Ishikawa (cell line): Measurements from ENCODE around the gene XIAP.

ENCODE experiments used
- CEBPB ChIP-seq: IDR thresholded peaks from 2 replicates; pipeline ENCODE4 v1.6.1; 2012
- CREB1 ChIP-seq: IDR thresholded peaks from 2 replicates; pipeline ENCODE4 v1.6.1; 2012; ENCODE audit warnings: low read depth
- EGR1 ChIP-seq: IDR thresholded peaks from 2 replicates; pipeline ENCODE4 v1.6.1; 2012
- EP300 ChIP-seq: IDR thresholded peaks from 2 replicates; pipeline ENCODE4 v1.6.1; 2012; ENCODE audit warnings: borderline replicate concordance
- FOXM1 ChIP-seq: IDR thresholded peaks from 2 replicates; pipeline ENCODE4 v1.6.1; 2012; ENCODE audit warnings: low read depth, borderline replicate concordance
- NFIC ChIP-seq: IDR thresholded peaks from 2 replicates; pipeline ENCODE4 v1.6.1; 2012
- RAD21 ChIP-seq: IDR thresholded peaks from 2 replicates; pipeline ENCODE4 v1.6.1; 2012; ENCODE audit warnings: low read depth
- REST ChIP-seq: IDR thresholded peaks from 2 replicates; pipeline ENCODE4 v1.6.1; 2012; ENCODE audit warnings: low read depth, mild to moderate bottlenecking
- TAF1 ChIP-seq: IDR thresholded peaks from 2 replicates; pipeline ENCODE4 v1.6.1; 2012; ENCODE audit warnings: low read depth, mild to moderate bottlenecking
- TCF12 ChIP-seq: IDR thresholded peaks from 2 replicates; pipeline ENCODE4 v1.6.1; 2012; ENCODE audit warnings: low read depth
- TEAD4 ChIP-seq: IDR thresholded peaks from 2 replicates; pipeline ENCODE4 v1.6.1; 2012
- YY1 ChIP-seq: IDR thresholded peaks from 2 replicates; pipeline ENCODE4 v1.6.1; 2012; ENCODE audit warnings: low read depth
- ZBTB7A ChIP-seq: IDR thresholded peaks from 2 replicates; pipeline ENCODE4 v1.6.1; 2012; ENCODE audit warnings: low read depth
- TF ChIP-seq, protein P1 (sequence below): IDR thresholded peaks from 2 replicates; pipeline ENCODE4 v1.6.1; 2012
- TF ChIP-seq, protein P2 (sequence below): IDR thresholded peaks from 2 replicates; pipeline ENCODE4 v1.6.1; 2012

The XIAP gene

GRCh38 chrX:123917069-123917468, 57.2 kb downstream of the XIAP start:
- TF ChIP-seq NFIC: no peak
- TF ChIP-seq, protein P1, sequence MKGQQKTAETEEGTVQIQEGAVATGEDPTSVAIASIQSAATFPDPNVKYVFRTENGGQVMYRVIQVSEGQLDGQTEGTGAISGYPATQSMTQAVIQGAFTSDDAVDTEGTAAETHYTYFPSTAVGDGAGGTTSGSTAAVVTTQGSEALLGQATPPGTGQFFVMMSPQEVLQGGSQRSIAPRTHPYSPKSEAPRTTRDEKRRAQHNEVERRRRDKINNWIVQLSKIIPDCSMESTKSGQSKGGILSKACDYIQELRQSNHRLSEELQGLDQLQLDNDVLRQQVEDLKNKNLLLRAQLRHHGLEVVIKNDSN: no peak

- no peak for TF ChIP-seq EP300
Measured at GRCh38 chrX:123918106-123918721, 58.4 kb downstream of the XIAP start.

- no peak for TF ChIP-seq CEBPB
- peak; percentile 24; the same call in 1 of the 2 replicates for TF ChIP-seq NFIC
Measured at GRCh38 chrX:123920105-123920785, 60.4 kb downstream of the XIAP start.

- TF ChIP-seq, protein P2, sequence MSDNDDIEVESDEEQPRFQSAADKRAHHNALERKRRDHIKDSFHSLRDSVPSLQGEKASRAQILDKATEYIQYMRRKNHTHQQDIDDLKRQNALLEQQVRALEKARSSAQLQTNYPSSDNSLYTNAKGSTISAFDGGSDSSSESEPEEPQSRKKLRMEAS: no peak
- TF ChIP-seq TAF1 (no peak), YY1 (no peak)
Measured at GRCh38 chrX:123923211-123923610, 63.4 kb downstream of the XIAP start.

DNA sequence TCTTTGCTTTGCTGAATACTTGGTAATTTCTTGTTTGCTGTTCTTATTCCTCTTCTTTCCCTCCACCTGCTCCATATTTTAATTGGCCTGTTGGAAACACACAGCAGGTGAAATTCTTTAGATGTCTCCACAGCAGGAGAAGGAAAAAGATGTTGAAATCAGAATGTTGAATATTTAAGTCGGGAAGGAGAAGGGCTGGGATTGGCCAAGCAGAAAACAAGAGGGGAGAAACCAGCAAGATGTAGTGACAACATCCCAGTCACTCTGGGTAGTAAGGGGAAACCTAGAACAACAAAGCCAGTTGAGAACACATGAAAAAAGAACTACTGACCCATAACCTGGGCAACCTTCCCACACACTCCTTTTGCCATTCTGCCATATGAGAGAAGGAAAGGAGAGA, 64.3 kb downstream of the XIAP start:
- no peak for TF ChIP-seq ZBTB7A
- TF ChIP-seq TCF12: peak; percentile 40; the same call in 1 of the 2 replicates
- TF ChIP-seq TEAD4: peak; percentile 91
- peak; percentile 77 for TF ChIP-seq EP300
- TF ChIP-seq YY1: no peak
- TF ChIP-seq FOXM1: peak; percentile 34; the same call in 1 of the 2 replicates
- no peak for TF ChIP-seq CREB1
- TF ChIP-seq TAF1: no peak
- TF ChIP-seq CEBPB: peak; percentile 94
- TF ChIP-seq NFIC: peak; percentile 32; the same call in 1 of the 2 replicates
- TF ChIP-seq, protein P2: 0 out of 2 replicates have a peak, but pooled peaks have one; percentile 21
- TF ChIP-seq EGR1: no peak
- no peak for TF ChIP-seq REST
- TF ChIP-seq, protein P1: no peak
- TF ChIP-seq RAD21: no peak

DNA sequence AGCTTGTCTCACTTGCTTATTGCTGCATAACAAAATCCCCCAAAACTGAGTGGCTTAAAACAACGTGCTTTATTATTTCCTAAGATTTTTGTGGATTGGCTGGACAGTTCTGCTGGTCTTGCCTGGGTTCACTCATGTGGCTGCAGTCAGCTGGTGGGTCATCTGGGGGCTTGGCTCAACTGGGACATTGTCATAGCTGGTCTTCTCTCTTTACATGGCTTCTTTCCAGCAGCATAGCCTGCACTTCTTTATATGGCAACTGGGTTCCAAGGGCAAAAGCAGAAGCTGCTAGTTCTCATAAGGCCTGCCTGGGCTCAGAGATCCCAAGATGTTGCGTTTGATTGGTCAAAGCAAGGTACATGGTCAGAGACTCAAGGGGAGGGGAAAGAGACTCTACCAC, 68.0 kb downstream of the XIAP start:
- TF ChIP-seq YY1 (no peak), EP300 (no peak), NFIC (no peak), EGR1 (no peak), TEAD4 (no peak)
- TF ChIP-seq, protein P1: no peak

- TF ChIP-seq CEBPB: no peak
- no peak for TF ChIP-seq YY1
Measured at GRCh38 chrX:123943074-123943473, 83.2 kb downstream of the XIAP start.

DNA sequence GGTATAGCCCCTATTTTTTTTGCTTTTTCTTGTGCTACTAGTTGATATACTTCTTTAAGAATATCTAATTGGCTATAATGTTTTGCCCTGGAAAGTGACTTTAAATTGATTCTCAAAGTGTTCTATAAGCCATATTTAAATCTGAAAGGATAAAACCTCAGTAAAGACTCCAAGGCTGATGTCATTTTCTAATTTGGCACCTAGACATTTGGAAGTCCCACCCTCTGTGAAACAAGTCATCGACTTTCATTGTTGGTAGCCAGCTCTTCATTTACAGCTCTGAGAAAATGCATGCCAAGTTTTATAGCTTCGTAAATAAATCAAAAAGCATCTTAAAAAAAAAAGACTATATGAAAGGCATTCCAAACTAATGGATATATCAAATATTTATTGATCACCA, 83.6 kb downstream of the XIAP start:
- TF ChIP-seq FOXM1: no peak
- TF ChIP-seq, protein P2: no peak
- no peak for TF ChIP-seq CREB1
- no peak for TF ChIP-seq TEAD4
- no peak for TF ChIP-seq ZBTB7A
- no peak for TF ChIP-seq EP300
- TF ChIP-seq YY1: no peak
- no peak for TF ChIP-seq EGR1
- TF ChIP-seq, protein P1: no peak
- TF ChIP-seq NFIC: no peak
- TF ChIP-seq CEBPB: no peak
- TF ChIP-seq TAF1: no peak
- no peak for TF ChIP-seq TCF12
- TF ChIP-seq RAD21: no peak
- TF ChIP-seq REST: no peak
